Measurements from ENCODE around the gene C2CD2L. TPM values are rescaled to one million over a fixed set of nuclear protein-coding genes. Genes with fewer than 3 reads are reported as not detected.
A peak's percentile ranks its signal among the peaks of the same experiment; 100 is the strongest.
"Not testable (repeated sequence)": the region's sequence is repeated elsewhere in the genome, so short reads cannot be mapped to it uniquely, and the experiment has no call there.

C2CD2L gene
- total RNA-seq, 1 experiment from 2014 or later = 16.8 TPM

DNA sequence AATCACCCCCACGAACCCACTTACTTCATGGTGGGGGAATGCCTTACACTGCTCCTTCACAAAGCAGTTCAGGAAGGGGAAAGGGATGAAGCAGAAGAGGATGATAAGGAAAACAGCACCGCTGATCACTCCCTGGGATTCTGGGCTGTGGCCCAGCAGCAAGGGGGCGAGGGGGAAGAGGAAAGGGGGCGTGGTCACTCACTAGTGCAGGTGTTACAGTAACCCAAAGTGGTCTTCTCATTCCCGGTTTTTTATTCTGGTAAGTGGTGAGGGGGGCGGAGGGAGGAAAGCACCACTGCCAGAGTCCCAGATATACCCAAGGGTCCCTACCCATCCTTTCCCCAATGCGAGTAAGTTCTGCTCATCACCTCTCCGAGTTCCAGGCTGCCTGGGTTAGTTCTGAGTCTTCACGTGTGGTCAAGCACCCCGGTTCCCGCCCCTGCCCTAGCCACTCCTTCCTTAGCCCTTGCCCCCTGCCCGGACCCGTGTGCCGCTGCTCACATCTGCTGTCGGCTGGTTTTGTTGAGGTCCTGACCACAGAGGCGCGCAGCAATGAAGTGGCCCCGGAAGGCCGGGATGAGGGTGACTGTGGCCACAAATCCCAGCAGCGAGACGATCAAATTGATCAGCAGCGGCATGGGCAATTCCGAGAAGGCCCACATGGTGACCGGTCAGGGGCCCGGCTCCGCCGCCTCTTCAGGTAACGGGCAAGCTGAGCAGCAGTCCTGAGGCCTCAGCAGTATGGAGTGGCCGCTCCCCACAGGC lies 6.0 kb upstream of the C2CD2L start:
- Histone ChIP-seq H3F3A (ENCODE audit: low read length, unreplicated experiment) (no peaks in the 10 kb centered on the region), H3K27me3 (ENCODE audit: low read length) (no peaks in the 10 kb centered on the region), H3K4me2 (ENCODE audit: low read length) (peak overlapping the region; percentile 96), H2AFZ (ENCODE audit: low read length) (peak overlapping the region; percentile 83), H4K20me1 (ENCODE audit: low read length) (no peaks in the 10 kb centered on the region), H3K9me3 (ENCODE audit: low read length) (no peaks in the 10 kb centered on the region), H3K4me1 (ENCODE audit: insufficient read depth, low read length) (peaks cover 18% of the 10 kb centered on the region), H3K27ac (ENCODE audit: low read length) (peak overlapping the region; percentile 84), H3K79me2 (ENCODE audit: low read length) (peaks cover 37% of the 10 kb centered on the region), H3K9ac (ENCODE audit: low read length) (peak overlapping the region; percentile 84), H3K36me3 (ENCODE audit: low read depth, low read length) (peaks cover 24% of the 10 kb centered on the region), H3K9me2 (replicated peaks; ENCODE audit: low read length) (no peaks in the 10 kb centered on the region), H3K4me3 (ENCODE audit: low read length) (peak overlapping the region; percentile 89)
- peak; percentile 21 for ATAC-seq
- TSS peak; percentile 63 for BruUV-seq (replicated peaks)
- ChIA-PET CTCF (interaction anchor here (0.6 to 1.7 kb wide), 5 partner anchors 20 to 662 kb away, joined by 4 to 10 read pairs (median 8); partner anchors contain the start of genes HINFP and HYOU1), POLR2A (ENCODE audit: unreplicated experiment) (interaction anchor here (0.5 to 1.4 kb wide), 7 partner anchors 16 to 422 kb away, joined by 3 to 18 read pairs (median 7); partner anchors contain the start of genes ABCG4, C1QTNF5, HINFP and HMBS)
- DNase-seq = no peak
- TF ChIP-seq EZH2 (IDR thresholded peaks at IDR 0.05; ENCODE audit: low read length, unreplicated experiment) (no peak), EZH2phosphoT487 (IDR thresholded peaks at IDR 0.05; ENCODE audit: borderline replicate concordance, low read length) (no peak)
- TF ChIP-seq, protein P1, sequence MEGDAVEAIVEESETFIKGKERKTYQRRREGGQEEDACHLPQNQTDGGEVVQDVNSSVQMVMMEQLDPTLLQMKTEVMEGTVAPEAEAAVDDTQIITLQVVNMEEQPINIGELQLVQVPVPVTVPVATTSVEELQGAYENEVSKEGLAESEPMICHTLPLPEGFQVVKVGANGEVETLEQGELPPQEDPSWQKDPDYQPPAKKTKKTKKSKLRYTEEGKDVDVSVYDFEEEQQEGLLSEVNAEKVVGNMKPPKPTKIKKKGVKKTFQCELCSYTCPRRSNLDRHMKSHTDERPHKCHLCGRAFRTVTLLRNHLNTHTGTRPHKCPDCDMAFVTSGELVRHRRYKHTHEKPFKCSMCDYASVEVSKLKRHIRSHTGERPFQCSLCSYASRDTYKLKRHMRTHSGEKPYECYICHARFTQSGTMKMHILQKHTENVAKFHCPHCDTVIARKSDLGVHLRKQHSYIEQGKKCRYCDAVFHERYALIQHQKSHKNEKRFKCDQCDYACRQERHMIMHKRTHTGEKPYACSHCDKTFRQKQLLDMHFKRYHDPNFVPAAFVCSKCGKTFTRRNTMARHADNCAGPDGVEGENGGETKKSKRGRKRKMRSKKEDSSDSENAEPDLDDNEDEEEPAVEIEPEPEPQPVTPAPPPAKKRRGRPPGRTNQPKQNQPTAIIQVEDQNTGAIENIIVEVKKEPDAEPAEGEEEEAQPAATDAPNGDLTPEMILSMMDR (conservative IDR thresholded peaks at IDR 0.05; ENCODE audit: low read depth, low read length) = no peak
- intact Hi-C loops (cut with micrococcal nuclease) = loop anchor here (2.0 kb wide), 2 partner anchors 16 to 20 kb away; partner anchors contain the start of genes HINFP and HMBS

DNA sequence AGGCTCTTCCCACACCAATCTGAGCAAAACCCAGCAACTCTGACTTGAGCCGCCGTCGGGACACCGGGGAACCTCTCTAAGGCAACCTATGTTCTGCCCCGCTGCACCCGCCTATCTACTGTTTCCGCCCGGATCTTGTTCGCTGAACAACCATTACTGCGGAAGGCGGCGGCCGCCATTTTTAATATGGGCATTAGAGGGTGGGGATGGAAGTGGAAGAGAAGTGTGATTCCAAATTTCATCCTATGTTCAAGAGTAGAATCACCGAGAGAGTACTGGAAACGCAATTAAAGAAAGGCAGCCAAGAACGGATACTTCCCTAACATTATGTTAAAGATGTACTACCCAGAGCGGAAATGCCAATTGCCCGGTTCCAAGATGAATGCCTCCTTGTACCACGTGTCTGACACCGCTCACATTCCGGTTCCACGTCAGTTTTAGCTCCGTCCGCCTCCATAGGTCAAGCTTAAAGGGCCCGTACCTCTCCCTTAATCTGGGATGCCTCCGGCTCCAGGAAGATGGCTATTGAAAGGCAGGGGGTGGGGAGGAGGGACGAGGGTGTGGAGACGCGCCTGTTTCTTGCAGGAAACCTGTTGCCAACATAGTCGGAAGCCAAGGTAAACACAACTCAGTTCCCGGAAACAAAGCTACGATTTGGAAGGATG lies 5.3 kb upstream of the C2CD2L start, which contains the start of gene DPAGT1:
Gene DPAGT1 (minus strand): TSS at position 95 of the 665 bp plus-strand sequence. CDS start 198 bp downstream, outside the sequence.
- Histone ChIP-seq H3K9me3 (ENCODE audit: low read length) (no peaks in the 10 kb centered on the region), H3K9me2 (replicated peaks; ENCODE audit: low read length) (no peaks in the 10 kb centered on the region), H2AFZ (ENCODE audit: low read length) (peak within 1 kb of the TSS; percentile 83), H3F3A (ENCODE audit: low read length, unreplicated experiment) (no peaks in the 10 kb centered on the region), H3K27me3 (ENCODE audit: low read length) (no peaks in the 10 kb centered on the region), H3K4me2 (ENCODE audit: low read length) (peak within 1 kb of the TSS; percentile 96), H3K9ac (ENCODE audit: low read length) (peak within 1 kb of the TSS; percentile 84), H4K20me1 (ENCODE audit: low read length) (no peaks in the 10 kb centered on the region), H3K4me1 (ENCODE audit: insufficient read depth, low read length) (peaks cover 24% of the 10 kb centered on the region), H3K36me3 (ENCODE audit: low read depth, low read length) (peaks cover 17% of the 10 kb centered on the region), H3K79me2 (ENCODE audit: low read length) (peaks cover 37% of the 10 kb centered on the region), H3K4me3 (ENCODE audit: low read length) (peak within 1 kb of the TSS; percentile 89), H3K27ac (ENCODE audit: low read length) (peak within 1 kb of the TSS; percentile 84)
- ATAC-seq (peak; percentile 81), DNase-seq (peak; percentile 99)
- ChIA-PET CTCF (interaction anchor here (0.5 to 1.7 kb wide), 13 partner anchors 17 to 850 kb away, joined by 3 to 11 read pairs (median 4); partner anchors contain the start of genes CBL, HINFP, HYOU1 and VPS11), POLR2A (ENCODE audit: unreplicated experiment) (interaction anchor here (0.5 to 1.4 kb wide), 12 partner anchors 17 to 422 kb away, joined by 3 to 18 read pairs (median 4); partner anchors contain the start of genes ABCG4, C1QTNF5, HINFP and HMBS)
- TF ChIP-seq EZH2phosphoT487 (IDR thresholded peaks at IDR 0.05; ENCODE audit: borderline replicate concordance, low read length) = no peak
- TF ChIP-seq, protein P1 (conservative IDR thresholded peaks at IDR 0.05; ENCODE audit: low read depth, low read length) = no peak
- no peak for TF ChIP-seq EZH2 (IDR thresholded peaks at IDR 0.05; ENCODE audit: low read length, unreplicated experiment)
- intact Hi-C loops (cut with micrococcal nuclease) = loop anchor here (1.0 to 2.0 kb wide), 6 partner anchors 17 to 95 kb away; partner anchors contain the start of genes HINFP, HMBS, RPS25 and SLC37A4
- BruUV-seq (replicated peaks) = no TSS peak

DNA sequence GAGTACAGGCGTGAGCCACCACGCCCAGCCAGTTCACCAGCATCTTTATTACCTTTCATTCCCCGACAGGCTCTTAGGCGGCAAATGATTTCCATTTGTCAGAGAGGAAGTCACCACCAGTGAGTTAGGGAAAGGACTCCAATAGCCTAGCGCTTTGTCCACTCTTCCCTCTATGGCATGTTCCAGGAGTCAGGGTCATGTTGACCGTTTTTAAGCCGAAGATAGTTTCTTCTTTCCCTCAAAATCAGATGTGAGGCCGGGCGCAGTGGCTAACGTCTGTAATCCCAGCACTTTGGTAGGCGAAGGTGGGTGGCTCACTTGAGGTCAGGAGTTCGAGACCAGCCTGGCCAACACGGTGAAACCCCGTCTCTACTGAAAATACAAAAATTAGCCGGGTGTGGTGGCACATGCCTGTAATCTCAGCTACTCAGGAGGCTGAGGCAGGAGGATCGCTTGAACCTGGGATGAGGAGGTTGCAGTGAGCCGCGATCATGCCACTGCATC lies 3.9 kb upstream of the C2CD2L start:
- Histone ChIP-seq H3K4me3 (ENCODE audit: low read length) (peak overlapping the region; percentile 89), H2AFZ (ENCODE audit: low read length) (peak overlapping the region; percentile 83), H3K4me1 (ENCODE audit: insufficient read depth, low read length) (peaks cover 26% of the 10 kb centered on the region), H3K4me2 (ENCODE audit: low read length) (peak overlapping the region; percentile 96), H3K9ac (ENCODE audit: low read length) (peak overlapping the region; percentile 84), H3K79me2 (ENCODE audit: low read length) (peaks cover 44% of the 10 kb centered on the region), H3K27ac (ENCODE audit: low read length) (peak overlapping the region; percentile 84)
- POLR2A ChIA-PET (ENCODE audit: unreplicated experiment); ATAC-seq; DNase-seq; H3K9me3 ChIP-seq (ENCODE audit: low read length); H3F3A ChIP-seq (ENCODE audit: low read length, unreplicated experiment); H3K36me3 ChIP-seq (ENCODE audit: low read depth, low read length); H4K20me1 ChIP-seq (ENCODE audit: low read length); H3K27me3 ChIP-seq (ENCODE audit: low read length); BruUV-seq (replicated peaks); H3K9me2 ChIP-seq (replicated peaks; ENCODE audit: low read length): not testable (repeated sequence)
- intact Hi-C loops (cut with micrococcal nuclease) = loop anchor here (2.0 kb wide), 3 partner anchors 36 to 94 kb away; partner anchors contain the start of genes SLC37A4 and VPS11
- CTCF ChIA-PET = interaction anchor here (0.7 to 1.7 kb wide), 3 partner anchors 18 to 93 kb away, joined by 3 to 8 read pairs (median 4); partner anchors contain the start of genes HINFP and VPS11

Data from PC-3 (cell line).